Ovary (tissue), 9 donors: ENCODE measurements around the gene L1CAM. TPM values are rescaled to one million over a fixed set of nuclear protein-coding genes. Genes with fewer than 3 reads are reported as not detected.

ENCODE experiments used
- DNase-seq, 5 donors: peaks; one replicate each; pipeline ENCODE4 v3.0.0-alpha.2; 2019 to 2020
- H3K27ac ChIP-seq, 2 donors: fragments of 200-600 bp; one replicate each; pipeline versions ENCODE4 v1.5.1 to v1.8.0; 2019 to 2022
- H3K27me3 ChIP-seq: fragments of 200-600 bp; one replicate; pipeline ENCODE4 v1.8.0; 2022
- H3K36me3 ChIP-seq: fragments of 200-600 bp; sonication (generic); one replicate; pipeline ENCODE4 v1.5.1; 2019
- H3K4me1 ChIP-seq: one replicate; pipeline ENCODE4 v1.8.1; 2013; ENCODE audit warnings: mild to moderate bottlenecking, moderate library complexity; ENCODE audit not compliant: insufficient read depth
- H3K4me3 ChIP-seq: fragments of 200-600 bp; sonication (generic); one replicate; pipeline ENCODE4 v1.5.1; 2017
- H3K9me3 ChIP-seq, 2 donors: fragments of 200-600 bp in 1 of 2; sonication (generic) in 1 of 2; one replicate each; pipeline versions ENCODE4 v1.5.1 to v1.8.1; 2013 to 2019; ENCODE audit warnings: mild to moderate bottlenecking in 1 of 2, moderate library complexity in 1 of 2
- EP300 ChIP-seq: sonication (generic); formaldehyde crosslinking; IDR thresholded peaks from one replicate; pipeline ENCODE4 v1.6.1; 2017; ENCODE audit warnings: antibody characterized with exemption
- POLR2A ChIP-seq: fragments of 450-650 bp; IDR thresholded peaks from one replicate; pipeline ENCODE4 v1.6.1; 2017; ENCODE audit warnings: antibody characterized with exemption, mild to moderate bottlenecking, moderate library complexity
- WGBS, 3 donors: extraction: QIAGEN DNeasy Blood & Tissue Kit in 1 of 3; methylation state at CpG; one replicate each; pipeline versions ENCODE4 v1.1.5 to v1.1.7; 2013 to 2017; 5-methylcytosine and 5-hydroxymethylcytosine counted together
- intact Hi-C, 4 donors: fragments of 100-400 bp; cut with DNase I; formaldehyde crosslinking; loops; one replicate each; pipeline versions ENCODE4 v1.11.0 to v1.15.1; 2022 to 2023
- polyA plus RNA-seq, 2 donors: library from polyadenylated mRNA; stranded (reverse); fragments of 200-250 nt in 1 of 2; fragments of 350-450 nt in 1 of 2; fragmentation: Illumina TruSeq in 1 of 2; extraction: RNeasy Lipid Tissue Mini Kit (QIAGEN cat#74804) in 1 of 2; gene quantifications; one replicate each; pipeline ENCODE4 v1.2.3, GENCODE V29; 2013 to 2014
- total RNA-seq, 7 donors: library from RNA; depleted of rRNA in 2 of 7; stranded (reverse); fragments of >200 nt in 2 of 7; fragmentation: NEBNext Ultra II Directional in 3 of 7; extraction: Animal tissue kit (Norgen Biotek cat#: 25700) in 3 of 7; gene quantifications; one replicate each; pipeline versions ENCODE4 v1.1.0 to v1.2.4, GENCODE V29; 2016 to 2023
- TF ChIP-seq, protein P1 (sequence below), 3 donors: fragments of 450-650 bp in 2 of 3; fragments of 200-600 bp in 1 of 3; IDR thresholded peaks; one replicate each; pipeline versions ENCODE4 v1.5.1 to v1.8.0; 2016 to 2022; ENCODE audit warnings: antibody characterized with exemption in 3 of 3, mild to moderate bottlenecking in 1 of 3
- donor health status: DM: no; HTN: no; CAD: no; lungs with moderate emphysema.
- donor health status: DM: no; HTN: no; CAD: no.
- donor health status: Bipolar disorder and iron deficiency.
- donor health status: DM: yes; HTN: yes; CAD: no.
- donor health status: DM: no; HTN: no; CAD: no.
- donor health status: DM: yes; HTN: yes; CAD: no.

The L1CAM gene
- total and polyA plus RNA-seq, 9 donors = 0.36 to 3.0 (median 0.99) TPM; not detected in 1

DNA sequence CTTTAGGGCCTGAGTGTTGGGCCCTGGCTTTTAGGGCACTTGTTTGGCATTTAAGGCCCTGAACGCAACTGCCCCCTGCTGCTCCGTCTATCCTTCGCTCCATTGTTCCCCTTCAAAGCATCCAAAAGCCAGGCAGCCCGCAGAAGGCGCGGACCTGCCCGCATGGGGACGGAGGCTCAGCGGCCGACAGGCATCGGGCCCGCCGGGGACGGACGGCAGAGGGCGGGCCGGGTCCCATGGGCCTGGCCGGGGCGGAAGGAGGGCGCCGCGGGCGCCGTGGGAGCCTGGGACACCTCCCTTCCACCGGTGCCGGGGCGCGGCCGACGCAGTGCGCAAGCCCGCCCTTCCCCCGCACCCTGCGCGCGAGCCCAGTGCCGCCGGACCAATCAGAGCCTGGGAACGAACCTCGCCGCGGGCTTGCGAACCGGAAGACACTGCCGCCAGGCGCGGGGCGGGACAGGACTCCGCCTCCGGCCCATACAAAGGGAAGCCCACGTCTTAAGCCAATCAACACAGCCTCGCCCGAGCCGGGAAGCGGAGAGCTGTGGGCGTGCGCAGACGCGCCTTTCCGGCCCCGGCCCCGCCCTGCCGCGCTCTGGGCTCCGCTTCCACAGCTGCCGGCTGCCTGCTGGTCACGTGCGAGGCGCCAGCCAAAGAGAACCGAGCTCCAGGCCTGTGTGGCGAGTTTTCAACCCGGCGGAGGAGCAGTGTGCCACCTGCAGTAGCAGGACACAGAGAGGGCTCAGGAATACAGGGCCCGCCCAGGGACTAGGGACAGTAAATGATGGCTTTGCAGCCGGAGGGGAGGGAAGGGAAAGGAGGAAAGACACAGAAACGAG, 42.2 kb upstream of the L1CAM start:
- intact Hi-C loops = loop anchor here in 1 of 4 donors (1.0 kb wide), 1 partner anchor 39 kb away; no protein-coding TSS in a partner anchor
- H3K9me3 ChIP-seq = no peaks in the 10 kb centered on the region
- TF ChIP-seq POLR2A (peak; percentile 85), EP300 (no peak)
- TF ChIP-seq, protein P1, sequence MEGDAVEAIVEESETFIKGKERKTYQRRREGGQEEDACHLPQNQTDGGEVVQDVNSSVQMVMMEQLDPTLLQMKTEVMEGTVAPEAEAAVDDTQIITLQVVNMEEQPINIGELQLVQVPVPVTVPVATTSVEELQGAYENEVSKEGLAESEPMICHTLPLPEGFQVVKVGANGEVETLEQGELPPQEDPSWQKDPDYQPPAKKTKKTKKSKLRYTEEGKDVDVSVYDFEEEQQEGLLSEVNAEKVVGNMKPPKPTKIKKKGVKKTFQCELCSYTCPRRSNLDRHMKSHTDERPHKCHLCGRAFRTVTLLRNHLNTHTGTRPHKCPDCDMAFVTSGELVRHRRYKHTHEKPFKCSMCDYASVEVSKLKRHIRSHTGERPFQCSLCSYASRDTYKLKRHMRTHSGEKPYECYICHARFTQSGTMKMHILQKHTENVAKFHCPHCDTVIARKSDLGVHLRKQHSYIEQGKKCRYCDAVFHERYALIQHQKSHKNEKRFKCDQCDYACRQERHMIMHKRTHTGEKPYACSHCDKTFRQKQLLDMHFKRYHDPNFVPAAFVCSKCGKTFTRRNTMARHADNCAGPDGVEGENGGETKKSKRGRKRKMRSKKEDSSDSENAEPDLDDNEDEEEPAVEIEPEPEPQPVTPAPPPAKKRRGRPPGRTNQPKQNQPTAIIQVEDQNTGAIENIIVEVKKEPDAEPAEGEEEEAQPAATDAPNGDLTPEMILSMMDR (IDR thresholded peaks at IDR 0.05) = peak in 1 of 3 donors; percentile 29
- DNase-seq = peak; percentile 95 to 98 (median 96)
- peak overlapping the region; percentile 64 to 91 for H3K27ac ChIP-seq
- 7 to 15% (median 13%) methylated on average over 57 to 76 of the region's 76 CpGs for WGBS, 3 donors
- peak overlapping the region; percentile 69 for H3K4me3 ChIP-seq
- H3K27me3 ChIP-seq = no peaks in the 10 kb centered on the region
- H3K4me1 ChIP-seq = peaks cover 8% of the 10 kb centered on the region
- H3K36me3 ChIP-seq = no peaks in the 10 kb centered on the region

DNA sequence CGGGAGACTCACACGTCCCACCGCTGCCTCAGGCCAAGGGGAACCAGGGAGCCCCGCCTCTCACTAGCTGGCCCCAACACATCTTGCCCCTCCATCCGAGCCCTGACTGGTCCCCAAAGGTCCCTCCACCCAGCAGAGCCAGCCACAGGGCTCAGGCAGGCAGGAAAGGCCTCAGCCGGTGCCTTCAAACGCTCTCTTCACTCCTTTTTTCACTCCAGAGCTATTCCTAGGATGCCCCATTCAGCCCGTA, 41.6 kb upstream of the L1CAM start:
- 14 to 21% (median 20%) methylated on average over 8 of the region's 8 CpGs for WGBS, 3 donors
- TF ChIP-seq EP300 (no peak), POLR2A (no peak)
- intact Hi-C loops = no loop called here
- H3K27me3 ChIP-seq = no peaks in the 10 kb centered on the region
- H3K4me1 ChIP-seq = peaks cover 10% of the 10 kb centered on the region
- no peaks in the 10 kb centered on the region for H3K9me3 ChIP-seq
- no peaks in the 10 kb centered on the region for H3K36me3 ChIP-seq
- peak in 1 of 5 donors; percentile 63 for DNase-seq
- H3K27ac ChIP-seq = peak overlapping the region; percentile 64 to 91
- peak overlapping the region; percentile 69 for H3K4me3 ChIP-seq

DNA sequence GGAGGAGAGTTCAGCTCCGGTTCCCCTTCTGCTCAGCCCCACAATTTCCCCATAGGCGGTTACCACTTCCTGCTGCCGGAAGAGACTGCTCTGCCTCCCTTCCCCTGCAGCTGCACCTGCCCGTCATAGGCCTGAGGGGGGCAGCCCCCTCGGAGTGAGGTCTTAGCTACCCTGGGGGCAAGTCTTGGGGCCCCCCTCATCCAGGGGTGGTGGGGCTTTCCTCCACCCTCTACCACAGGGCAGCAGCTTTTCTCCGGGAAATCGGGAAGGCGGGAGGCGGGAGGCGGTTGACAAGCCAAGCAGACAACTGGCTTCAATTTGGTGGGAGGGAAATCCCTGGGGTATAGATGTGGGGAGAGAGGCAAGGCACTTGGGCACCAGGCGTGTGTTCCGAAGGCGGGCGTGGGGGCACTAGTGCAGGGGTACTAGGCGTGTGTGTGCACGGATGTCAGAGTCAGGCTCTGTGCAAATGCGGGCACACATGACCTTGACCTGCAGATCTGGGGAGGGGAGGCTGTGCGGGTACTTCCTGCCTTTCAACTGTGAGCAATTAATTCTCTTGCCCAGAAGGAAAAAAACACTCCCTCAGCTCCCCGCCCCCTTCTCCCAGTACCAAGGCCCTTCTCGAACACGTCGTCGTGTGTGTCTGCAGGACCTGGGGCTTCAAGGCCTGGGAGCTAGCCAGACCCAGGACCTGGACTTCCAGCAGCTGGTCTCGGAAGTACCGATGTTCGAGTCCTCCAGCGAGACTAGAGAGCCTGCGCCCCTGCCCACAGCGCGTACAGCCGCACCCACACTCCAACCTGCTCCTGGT, 41.1 kb upstream of the L1CAM start:
- Histone ChIP-seq H3K36me3 (no peaks in the 10 kb centered on the region), H3K4me3 (peak overlapping the region; percentile 69), H3K9me3 (no peaks in the 10 kb centered on the region), H3K27ac (peak overlapping the region; percentile 64 to 91), H3K27me3 (no peaks in the 10 kb centered on the region), H3K4me1 (peaks cover 10% of the 10 kb centered on the region)
- 32 to 42% (median 41%) methylated on average over 31 of the region's 31 CpGs for WGBS, 3 donors
- DNase-seq = peak in 4 of 5 donors; percentile 49 to 65 (median 60)
- intact Hi-C loops = no loop called here
- TF ChIP-seq POLR2A (no peak), EP300 (no peak)
- TF ChIP-seq, protein P1 (IDR thresholded peaks at IDR 0.05) = no peak

DNA sequence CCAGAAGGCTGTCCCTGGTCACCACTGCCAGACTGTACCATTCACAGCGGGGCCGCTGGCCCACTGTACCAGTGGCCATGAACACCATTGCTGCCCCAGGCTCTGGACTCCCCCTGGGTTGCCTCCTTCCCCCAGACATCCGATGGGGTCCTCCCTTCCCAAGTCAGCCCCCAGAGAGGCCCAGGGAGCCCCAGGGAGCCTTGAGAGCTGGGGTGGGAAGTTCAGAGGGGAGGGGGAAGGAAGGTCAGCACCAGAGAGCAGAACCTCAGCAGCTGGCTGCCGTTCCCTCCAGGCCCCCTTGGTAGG, 40.5 kb upstream of the L1CAM start:
- Histone ChIP-seq H3K27me3 (no peaks in the 10 kb centered on the region), H3K36me3 (no peaks in the 10 kb centered on the region), H3K9me3 (no peaks in the 10 kb centered on the region), H3K4me3 (no peak overlapping the region), H3K4me1 (peaks cover 12% of the 10 kb centered on the region), H3K27ac (peak overlapping the region; percentile 13 to 25)
- intact Hi-C loops = no loop called here
- no peak for TF ChIP-seq POLR2A
- TF ChIP-seq EP300 = no peak
- TF ChIP-seq, protein P1 (IDR thresholded peaks at IDR 0.05) = no peak
- 21 to 33% (median 23%) methylated on average over 4 of the region's 4 CpGs for WGBS, 3 donors
- DNase-seq = no peak
